Chondrocyte (in vitro differentiated cells): ENCODE measurements around the gene CTBP1. TPM values are rescaled to one million over a fixed set of nuclear protein-coding genes. Genes with fewer than 3 reads are reported as not detected.

ENCODE experiments used
- DNase-seq: peaks from one replicate; pipeline ENCODE4 v3.0.0; 2021; ENCODE audit warnings: mixed read lengths, low spot score
- H3K27ac Mint-ChIP-seq: one replicate; pipeline ENCODE4 v1.8.0; 2021; ENCODE audit warnings: mild to moderate bottlenecking, moderate library complexity, mixed read lengths; ENCODE audit not compliant: unreplicated experiment
- H3K27me3 Mint-ChIP-seq: 2 replicates; pipeline ENCODE4 v1.8.0; 2021; ENCODE audit warnings: low read depth, mixed read lengths
- H3K36me3 Mint-ChIP-seq: 2 replicates; pipeline ENCODE4 v1.8.0; 2021; ENCODE audit warnings: low read depth, mixed read lengths
- H3K4me1 Mint-ChIP-seq: 2 replicates; pipeline ENCODE4 v1.8.0; 2021; ENCODE audit warnings: low read depth, mild to moderate bottlenecking, mixed read lengths
- H3K4me3 Mint-ChIP-seq: one replicate; pipeline ENCODE4 v1.8.0; 2021; ENCODE audit warnings: mild to moderate bottlenecking, moderate library complexity, mixed read lengths; ENCODE audit not compliant: unreplicated experiment
- H3K9me3 Mint-ChIP-seq: 2 replicates; pipeline ENCODE4 v1.8.0; 2021; ENCODE audit warnings: low read depth, mixed read lengths
- CTCF ChIP-seq: fragments of 200-600 bp; sonication (generic); IDR thresholded peaks from 2 replicates; pipeline ENCODE4 v1.5.0; 2021; ENCODE audit warnings: antibody characterized with exemption, mild to moderate bottlenecking, moderate library complexity
- total RNA-seq: library from RNA; stranded (reverse); gene quantifications from 3 replicates; pipeline ENCODE4 v1.2.1, GENCODE V29; 2021

CTBP1 gene
- total RNA-seq, 1 donor from 2014 or later, result 151 TPM

- peaks cover 10% of the 10 kb centered on the region for H3K36me3 Mint-ChIP-seq
- H3K4me1 Mint-ChIP-seq, result no peaks in the 10 kb centered on the region
- no peak for TF ChIP-seq CTCF
- H3K9me3 Mint-ChIP-seq, result peaks cover 21% of the 10 kb centered on the region
- DNase-seq, result peak; percentile 85
- H3K27ac Mint-ChIP-seq, result no peak overlapping the region
- no peaks in the 10 kb centered on the region for H3K27me3 Mint-ChIP-seq
- H3K4me3 Mint-ChIP-seq, result no peak overlapping the region
Observed at GRCh38 chr4:1260418-1261106, 11.6 kb upstream of the CTBP1 start.

DNA sequence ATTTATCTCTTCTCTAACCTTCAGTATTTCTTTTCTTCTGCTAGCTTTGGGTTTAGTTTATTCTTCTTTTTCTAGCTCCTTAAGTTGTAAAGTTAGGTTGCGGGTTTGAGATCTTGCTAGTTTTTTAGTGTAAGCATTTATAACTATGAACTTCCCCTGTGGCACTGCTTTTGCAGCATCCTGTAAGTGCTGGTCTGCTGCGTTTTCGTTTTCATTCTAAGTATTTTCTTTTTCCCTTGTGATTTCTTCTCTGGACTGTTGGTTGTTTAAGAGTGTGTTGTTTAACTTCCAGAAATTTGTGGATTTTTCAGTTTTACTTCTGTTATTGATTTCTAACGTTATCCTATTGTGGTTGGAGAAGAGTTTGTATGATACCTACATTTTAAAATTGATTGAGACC, 11.0 kb upstream of the CTBP1 start:
- no peak overlapping the region for H3K4me3 Mint-ChIP-seq

GRCh38 chr4:1258457-1258856, 9.5 kb upstream of the CTBP1 start:
- no peak overlapping the region for H3K27ac Mint-ChIP-seq
- H3K4me1 Mint-ChIP-seq, result no peaks in the 10 kb centered on the region
- H3K4me3 Mint-ChIP-seq, result no peak overlapping the region
- peaks cover 40% of the 10 kb centered on the region for H3K9me3 Mint-ChIP-seq
- H3K27me3 Mint-ChIP-seq, result no peaks in the 10 kb centered on the region
- no peak for DNase-seq
- peaks cover 15% of the 10 kb centered on the region for H3K36me3 Mint-ChIP-seq
- peak; percentile 37 for TF ChIP-seq CTCF

More for the DNA sequence above, 11.0 kb upstream of the CTBP1 start:
- no peaks in the 10 kb centered on the region for H3K27me3 Mint-ChIP-seq
- no peak overlapping the region for H3K27ac Mint-ChIP-seq
- peaks cover 10% of the 10 kb centered on the region for H3K36me3 Mint-ChIP-seq
- H3K9me3 Mint-ChIP-seq, result peaks cover 25% of the 10 kb centered on the region
- H3K4me1 Mint-ChIP-seq, result no peaks in the 10 kb centered on the region
- no peak for DNase-seq
- TF ChIP-seq CTCF, result no peak

GRCh38 chr4:1255699-1256098, 6.8 kb upstream of the CTBP1 start:
- Mint-ChIP-seq H3K4me1 (peaks cover 6% of the 10 kb centered on the region), H3K4me3 (no peak overlapping the region), H3K36me3 (peaks cover 27% of the 10 kb centered on the region), H3K27me3 (no peaks in the 10 kb centered on the region), H3K9me3 (peaks cover 53% of the 10 kb centered on the region), H3K27ac (no peak overlapping the region)
- DNase-seq, result no peak
- no peak for TF ChIP-seq CTCF

GRCh38 chr4:1255151-1255550, 6.2 kb upstream of the CTBP1 start:
- DNase-seq, result no peak
- Mint-ChIP-seq H3K4me1 (peaks cover 10% of the 10 kb centered on the region), H3K27ac (no peak overlapping the region), H3K36me3 (peaks cover 29% of the 10 kb centered on the region), H3K27me3 (no peaks in the 10 kb centered on the region), H3K9me3 (peaks cover 55% of the 10 kb centered on the region), H3K4me3 (no peak overlapping the region)
- no peak for TF ChIP-seq CTCF
